Fibroblast of lung (primary cell): ENCODE measurements around the gene UBIAD1.

Source experiments
- CTCF ChIP-seq, 2 donors: IDR thresholded peaks in 1 of 2; conservative IDR thresholded peaks in 1 of 2; 1 replicate in 1 of 2; 2 replicates in 1 of 2; pipeline ENCODE4 v1.5.1; 2011 to 2012; ENCODE audit warnings: low read length in 2 of 2, control low read depth in 1 of 2, inconsistent platforms in 1 of 2, low read depth in 1 of 2, mild to moderate bottlenecking in 1 of 2
- EZH2 ChIP-seq: IDR thresholded peaks from 2 replicates; pipeline ENCODE4 v1.5.1; 2012; ENCODE audit warnings: low read length, control low read depth, mild to moderate bottlenecking; ENCODE audit errors: missing control alignments

GRCh38 chr1:11293856-11294255 lies 20.9 kb downstream of the UBIAD1 start:
- TF ChIP-seq EZH2, result no peak
- TF ChIP-seq CTCF (conservative IDR thresholded peaks at IDR 0.05 in 1 of 2, IDR thresholded peaks at IDR 0.05 in 1 of 2; ENCODE audit: low read depth in 1 of 2, low read length in 2 of 2), result no peak
